H1 (cell line): Measurements from ENCODE around the gene WDFY3. TPM values are rescaled to one million over a fixed set of nuclear protein-coding genes. Genes with fewer than 3 reads are reported as not detected.

Experiments
- FOSL1 ChIP-seq: IDR thresholded peaks from 2 replicates; pipeline ENCODE4 v1.6.1; 2011; ENCODE audit warnings: mild to moderate bottlenecking, low read depth, low read length, moderate library complexity; ENCODE audit not compliant: insufficient read depth
- ZNF274 ChIP-seq: IDR thresholded peaks from 2 replicates; pipeline ENCODE4 v1.7.0; 2012; ENCODE audit warnings: low read length, borderline replicate concordance; ENCODE audit errors: extremely low read depth
- polyA plus RNA-seq, 7 experiments: library from polyadenylated mRNA; depleted of rRNA in 3 of 7; stranded (reverse) in 5 of 7; unstranded in 2 of 7; fragments of >200 nt in 5 of 7; fragments of 200-250 nt in 2 of 7; gene quantifications; 1 replicate in 5 of 7; 2 replicates in 1 of 7; 4 replicates in 1 of 7; pipeline versions ENCODE4 v1.2.1 to v1.2.3, GENCODE V29; 2011 to 2013; ENCODE audit warnings: missing spikeins in 2 of 7, mixed read lengths in 2 of 7
- total RNA-seq: library from RNA; stranded (reverse); fragmentation: NEBNext Ultra II Directional; extraction: Animal tissue kit (Norgen Biotek cat#: 25700); gene quantifications from 2 replicates; pipeline ENCODE4 v1.2.1, GENCODE V29; 2021
- TF ChIP-seq, protein P1 (sequence below): fragments of 300-600 bp; sonication (generic); IDR thresholded peaks from 2 replicates; pipeline ENCODE4 v1.7.1; 2012; ENCODE audit warnings: low read length, moderate library complexity, mild to moderate bottlenecking, inconsistent platforms; ENCODE audit not compliant: insufficient replicate concordance
- TF ChIP-seq, protein P2 (sequence below): IDR thresholded peaks from 2 replicates; pipeline ENCODE4 v1.6.1; 2012; ENCODE audit warnings: low read length, inconsistent platforms

The WDFY3 gene
- total and polyA plus RNA-seq, 2 of the 8 experiments (the other 6 are each of a cell fraction or from before 2014, with no cell fraction given) = 25.6 to 62.4 TPM

DNA sequence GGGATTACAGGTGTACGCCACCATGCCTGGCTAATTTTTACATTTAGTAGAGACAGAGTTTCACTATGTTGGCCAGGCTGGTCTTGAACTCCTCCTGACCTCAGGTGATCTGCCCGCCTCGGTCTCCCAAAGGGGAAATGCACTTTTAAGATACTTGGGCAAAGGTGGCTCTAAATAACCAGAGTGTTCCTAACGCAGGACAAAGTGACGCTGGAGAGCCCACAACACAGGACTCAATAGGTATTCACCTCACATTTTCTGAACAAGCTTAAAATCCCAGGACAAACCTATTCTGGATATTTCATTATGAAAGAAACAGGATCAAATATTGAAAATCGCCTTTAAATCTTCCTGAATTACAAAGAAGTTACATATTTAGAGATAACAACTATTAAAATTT, 69.0 kb downstream of the WDFY3 start (continued):
- TF ChIP-seq, protein P1, sequence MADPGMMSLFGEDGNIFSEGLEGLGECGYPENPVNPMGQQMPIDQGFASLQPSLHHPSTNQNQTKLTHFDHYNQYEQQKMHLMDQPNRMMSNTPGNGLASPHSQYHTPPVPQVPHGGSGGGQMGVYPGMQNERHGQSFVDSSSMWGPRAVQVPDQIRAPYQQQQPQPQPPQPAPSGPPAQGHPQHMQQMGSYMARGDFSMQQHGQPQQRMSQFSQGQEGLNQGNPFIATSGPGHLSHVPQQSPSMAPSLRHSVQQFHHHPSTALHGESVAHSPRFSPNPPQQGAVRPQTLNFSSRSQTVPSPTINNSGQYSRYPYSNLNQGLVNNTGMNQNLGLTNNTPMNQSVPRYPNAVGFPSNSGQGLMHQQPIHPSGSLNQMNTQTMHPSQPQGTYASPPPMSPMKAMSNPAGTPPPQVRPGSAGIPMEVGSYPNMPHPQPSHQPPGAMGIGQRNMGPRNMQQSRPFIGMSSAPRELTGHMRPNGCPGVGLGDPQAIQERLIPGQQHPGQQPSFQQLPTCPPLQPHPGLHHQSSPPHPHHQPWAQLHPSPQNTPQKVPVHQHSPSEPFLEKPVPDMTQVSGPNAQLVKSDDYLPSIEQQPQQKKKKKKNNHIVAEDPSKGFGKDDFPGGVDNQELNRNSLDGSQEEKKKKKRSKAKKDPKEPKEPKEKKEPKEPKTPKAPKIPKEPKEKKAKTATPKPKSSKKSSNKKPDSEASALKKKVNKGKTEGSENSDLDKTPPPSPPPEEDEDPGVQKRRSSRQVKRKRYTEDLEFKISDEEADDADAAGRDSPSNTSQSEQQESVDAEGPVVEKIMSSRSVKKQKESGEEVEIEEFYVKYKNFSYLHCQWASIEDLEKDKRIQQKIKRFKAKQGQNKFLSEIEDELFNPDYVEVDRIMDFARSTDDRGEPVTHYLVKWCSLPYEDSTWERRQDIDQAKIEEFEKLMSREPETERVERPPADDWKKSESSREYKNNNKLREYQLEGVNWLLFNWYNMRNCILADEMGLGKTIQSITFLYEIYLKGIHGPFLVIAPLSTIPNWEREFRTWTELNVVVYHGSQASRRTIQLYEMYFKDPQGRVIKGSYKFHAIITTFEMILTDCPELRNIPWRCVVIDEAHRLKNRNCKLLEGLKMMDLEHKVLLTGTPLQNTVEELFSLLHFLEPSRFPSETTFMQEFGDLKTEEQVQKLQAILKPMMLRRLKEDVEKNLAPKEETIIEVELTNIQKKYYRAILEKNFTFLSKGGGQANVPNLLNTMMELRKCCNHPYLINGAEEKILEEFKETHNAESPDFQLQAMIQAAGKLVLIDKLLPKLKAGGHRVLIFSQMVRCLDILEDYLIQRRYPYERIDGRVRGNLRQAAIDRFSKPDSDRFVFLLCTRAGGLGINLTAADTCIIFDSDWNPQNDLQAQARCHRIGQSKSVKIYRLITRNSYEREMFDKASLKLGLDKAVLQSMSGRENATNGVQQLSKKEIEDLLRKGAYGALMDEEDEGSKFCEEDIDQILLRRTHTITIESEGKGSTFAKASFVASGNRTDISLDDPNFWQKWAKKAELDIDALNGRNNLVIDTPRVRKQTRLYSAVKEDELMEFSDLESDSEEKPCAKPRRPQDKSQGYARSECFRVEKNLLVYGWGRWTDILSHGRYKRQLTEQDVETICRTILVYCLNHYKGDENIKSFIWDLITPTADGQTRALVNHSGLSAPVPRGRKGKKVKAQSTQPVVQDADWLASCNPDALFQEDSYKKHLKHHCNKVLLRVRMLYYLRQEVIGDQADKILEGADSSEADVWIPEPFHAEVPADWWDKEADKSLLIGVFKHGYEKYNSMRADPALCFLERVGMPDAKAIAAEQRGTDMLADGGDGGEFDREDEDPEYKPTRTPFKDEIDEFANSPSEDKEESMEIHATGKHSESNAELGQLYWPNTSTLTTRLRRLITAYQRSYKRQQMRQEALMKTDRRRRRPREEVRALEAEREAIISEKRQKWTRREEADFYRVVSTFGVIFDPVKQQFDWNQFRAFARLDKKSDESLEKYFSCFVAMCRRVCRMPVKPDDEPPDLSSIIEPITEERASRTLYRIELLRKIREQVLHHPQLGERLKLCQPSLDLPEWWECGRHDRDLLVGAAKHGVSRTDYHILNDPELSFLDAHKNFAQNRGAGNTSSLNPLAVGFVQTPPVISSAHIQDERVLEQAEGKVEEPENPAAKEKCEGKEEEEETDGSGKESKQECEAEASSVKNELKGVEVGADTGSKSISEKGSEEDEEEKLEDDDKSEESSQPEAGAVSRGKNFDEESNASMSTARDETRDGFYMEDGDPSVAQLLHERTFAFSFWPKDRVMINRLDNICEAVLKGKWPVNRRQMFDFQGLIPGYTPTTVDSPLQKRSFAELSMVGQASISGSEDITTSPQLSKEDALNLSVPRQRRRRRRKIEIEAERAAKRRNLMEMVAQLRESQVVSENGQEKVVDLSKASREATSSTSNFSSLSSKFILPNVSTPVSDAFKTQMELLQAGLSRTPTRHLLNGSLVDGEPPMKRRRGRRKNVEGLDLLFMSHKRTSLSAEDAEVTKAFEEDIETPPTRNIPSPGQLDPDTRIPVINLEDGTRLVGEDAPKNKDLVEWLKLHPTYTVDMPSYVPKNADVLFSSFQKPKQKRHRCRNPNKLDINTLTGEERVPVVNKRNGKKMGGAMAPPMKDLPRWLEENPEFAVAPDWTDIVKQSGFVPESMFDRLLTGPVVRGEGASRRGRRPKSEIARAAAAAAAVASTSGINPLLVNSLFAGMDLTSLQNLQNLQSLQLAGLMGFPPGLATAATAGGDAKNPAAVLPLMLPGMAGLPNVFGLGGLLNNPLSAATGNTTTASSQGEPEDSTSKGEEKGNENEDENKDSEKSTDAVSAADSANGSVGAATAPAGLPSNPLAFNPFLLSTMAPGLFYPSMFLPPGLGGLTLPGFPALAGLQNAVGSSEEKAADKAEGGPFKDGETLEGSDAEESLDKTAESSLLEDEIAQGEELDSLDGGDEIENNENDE = no peak
- TF ChIP-seq, protein P2, sequence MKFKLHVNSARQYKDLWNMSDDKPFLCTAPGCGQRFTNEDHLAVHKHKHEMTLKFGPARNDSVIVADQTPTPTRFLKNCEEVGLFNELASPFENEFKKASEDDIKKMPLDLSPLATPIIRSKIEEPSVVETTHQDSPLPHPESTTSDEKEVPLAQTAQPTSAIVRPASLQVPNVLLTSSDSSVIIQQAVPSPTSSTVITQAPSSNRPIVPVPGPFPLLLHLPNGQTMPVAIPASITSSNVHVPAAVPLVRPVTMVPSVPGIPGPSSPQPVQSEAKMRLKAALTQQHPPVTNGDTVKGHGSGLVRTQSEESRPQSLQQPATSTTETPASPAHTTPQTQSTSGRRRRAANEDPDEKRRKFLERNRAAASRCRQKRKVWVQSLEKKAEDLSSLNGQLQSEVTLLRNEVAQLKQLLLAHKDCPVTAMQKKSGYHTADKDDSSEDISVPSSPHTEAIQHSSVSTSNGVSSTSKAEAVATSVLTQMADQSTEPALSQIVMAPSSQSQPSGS = no peak
- TF ChIP-seq FOSL1 (no peak), ZNF274 (no peak)
- TF ChIP-seq, all 59 proteins: peak for 0
